NCI-H345 (cell line): ENCODE data around the gene VPS26A.

ENCODE experiments used
- DNase-seq: peaks from one replicate; lab custom pipeline; 2025; lab: John Stamatoyannopoulos, UW

The VPS26A gene

GRCh38 chr10:69123747-69124562 is at the start of gene VPS26A:
Gene VPS26A, plus strand, starts transcription at chr10:69124178. Its CDS starts 100 bp downstream, at chr10:69124278.
- DNase-seq, result peak; percentile 95

GRCh38 chr10:69074532-69074931 is 49.4 kb upstream of the VPS26A start:
- no peak for DNase-seq

GRCh38 chr10:69075431-69075830 is 48.5 kb upstream of the VPS26A start:
- no peak for DNase-seq

GRCh38 chr10:69078311-69078710 is 45.7 kb upstream of the VPS26A start:
- no peak for DNase-seq

- DNase-seq, result no peak
Measured at GRCh38 chr10:69080226-69080625, 43.8 kb upstream of the VPS26A start.

- DNase-seq, result no peak
Measured at GRCh38 chr10:69086001-69086509, 37.9 kb upstream of the VPS26A start.

GRCh38 chr10:69087590-69088470 is 36.1 kb upstream of the VPS26A start, which contains the start of gene SRGN:
Gene SRGN, plus strand, starts transcription at chr10:69088103. Its CDS starts 55 bp downstream, at chr10:69088158.
- no peak for DNase-seq

- DNase-seq, result no peak
Measured at GRCh38 chr10:69088471-69088769, 35.6 kb upstream of the VPS26A start.

GRCh38 chr10:69088801-69089501 is 35.0 kb upstream of the VPS26A start:
- no peak for DNase-seq

GRCh38 chr10:69089638-69090599 is 34.1 kb upstream of the VPS26A start:
- no peak for DNase-seq

- DNase-seq, result no peak
Measured at GRCh38 chr10:69090685-69091084, 33.3 kb upstream of the VPS26A start.

- no peak for DNase-seq
Measured at GRCh38 chr10:69091143-69091651, 32.8 kb upstream of the VPS26A start.

GRCh38 chr10:69092959-69093850 is 30.8 kb upstream of the VPS26A start:
- peak; percentile 53 for DNase-seq

GRCh38 chr10:69093933-69094332 is 30.0 kb upstream of the VPS26A start:
- no peak for DNase-seq

- no peak for DNase-seq
Measured at GRCh38 chr10:69096045-69096444, 27.9 kb upstream of the VPS26A start.

GRCh38 chr10:69097729-69098128 is 26.2 kb upstream of the VPS26A start:
- no peak for DNase-seq

- no peak for DNase-seq
Measured at GRCh38 chr10:69100136-69100872, 23.7 kb upstream of the VPS26A start.

- DNase-seq, result no peak
Measured at GRCh38 chr10:69101451-69102095, 22.4 kb upstream of the VPS26A start.

- DNase-seq, result no peak
Measured at GRCh38 chr10:69102440-69102839, 21.5 kb upstream of the VPS26A start.
